Colonic mucosa (tissue), 4 donors: ENCODE data around the gene MEDAG. TPM values are rescaled to one million over a fixed set of nuclear protein-coding genes. Genes with fewer than 3 reads are reported as not detected.

ENCODE experiments used
- DNase-seq: peaks from one replicate; pipeline ENCODE4 v3.0.0-alpha.2; 2020
- H3K27ac ChIP-seq: fragments of 200-600 bp; one replicate; pipeline ENCODE4 v1.8.0; 2021
- H3K27me3 ChIP-seq: fragments of 200-600 bp; one replicate; pipeline ENCODE4 v1.8.0; 2021
- H3K36me3 ChIP-seq: fragments of 200-600 bp; one replicate; pipeline ENCODE4 v1.8.0; 2021
- H3K4me1 ChIP-seq: fragments of 200-600 bp; one replicate; pipeline ENCODE4 v1.8.0; 2021; ENCODE audit warnings: mild to moderate bottlenecking
- H3K4me3 ChIP-seq: fragments of 200-600 bp; one replicate; pipeline ENCODE4 v1.8.0; 2021
- H3K9ac ChIP-seq, 2 donors: one replicate each; pipeline ENCODE4 v1.7.0; 2013; ENCODE audit warnings: control low read depth in 2 of 2, low read depth in 2 of 2, low read length in 2 of 2
- H3K9me3 ChIP-seq: fragments of 200-600 bp; one replicate; pipeline ENCODE4 v1.8.0; 2021
- CTCF ChIP-seq: fragments of 200-600 bp; IDR thresholded peaks from one replicate; pipeline ENCODE4 v1.8.0; 2022; ENCODE audit warnings: antibody characterized with exemption, mild to moderate bottlenecking
- intact Hi-C: fragments of 100-400 bp; cut with DNase I; formaldehyde crosslinking; loops from one replicate; pipeline ENCODE4 v1.14.1; 2022
- total RNA-seq, 2 donors: library from RNA; stranded (reverse); fragmentation: NEBNext Ultra II Directional in 1 of 2; extraction: Animal tissue kit (Norgen Biotek cat#: 25700) in 1 of 2; gene quantifications; one replicate each; pipeline ENCODE4 v1.2.1, GENCODE V29; 2021
- donor health status: healthy.
- donor health status: DM: no; HTN: no; CAD: no.
- donor health status: DM: no; HTN: no; CAD: no.

Gene MEDAG
- total RNA-seq, 2 donors from 2014 or later = 0.62 to 2.6 TPM

GRCh38 chr13:30918662-30919405 is 12.8 kb downstream of the MEDAG start:
- no peak for DNase-seq
- Histone ChIP-seq H3K4me1 (no peaks in the 10 kb centered on the region), H3K4me3 (no peak overlapping the region), H3K9me3 (no peaks in the 10 kb centered on the region), H3K27ac (no peak overlapping the region), H3K27me3 (no peaks in the 10 kb centered on the region), H3K36me3 (no peaks in the 10 kb centered on the region), H3K9ac (no peak overlapping the region)
- intact Hi-C loops = no loop called here
- TF ChIP-seq CTCF = no peak

DNA sequence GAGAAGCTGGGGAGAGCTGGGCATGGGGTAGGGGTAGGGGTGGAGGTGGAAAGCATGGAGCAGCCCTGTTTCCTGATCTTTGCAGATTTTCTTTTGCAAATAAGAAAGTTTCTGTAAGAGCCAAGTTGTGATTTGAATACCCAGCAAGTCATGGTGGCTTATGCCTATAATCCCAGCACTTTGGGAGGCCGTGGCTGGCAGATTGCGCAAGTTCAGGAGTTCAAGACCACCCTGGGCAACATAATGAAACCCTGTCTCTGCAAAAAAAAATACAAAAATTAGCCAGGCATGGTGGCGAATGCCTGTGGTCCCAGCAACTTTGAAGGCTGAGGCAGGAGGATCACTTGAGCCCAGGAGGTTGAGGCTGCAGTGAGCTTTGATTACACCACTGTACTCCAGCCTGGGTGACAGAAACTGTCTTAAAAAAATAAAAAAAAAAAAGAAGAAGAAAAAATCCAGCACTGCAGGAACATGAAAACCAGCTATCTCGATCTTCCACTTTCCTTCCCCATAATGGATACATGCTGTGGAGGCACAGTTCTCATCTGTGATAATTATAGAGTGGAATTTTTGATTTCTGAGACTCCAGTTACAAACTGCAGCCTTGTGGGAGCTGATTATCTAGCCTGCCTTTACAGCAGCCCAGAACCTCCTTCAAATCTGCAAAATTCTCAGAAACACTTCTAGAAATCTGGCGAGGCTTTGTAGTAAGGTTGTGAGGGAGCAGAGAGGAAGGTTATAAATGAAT is 14.3 kb downstream of the MEDAG start:
- intact Hi-C loops = no loop called here
- Histone ChIP-seq H3K9me3 (no peaks in the 10 kb centered on the region), H3K36me3 (no peaks in the 10 kb centered on the region), H3K9ac (no peak overlapping the region), H3K27ac (no peak overlapping the region), H3K4me3 (no peak overlapping the region), H3K27me3 (no peaks in the 10 kb centered on the region), H3K4me1 (no peaks in the 10 kb centered on the region)
- DNase-seq = no peak
- no peak for TF ChIP-seq CTCF

DNA sequence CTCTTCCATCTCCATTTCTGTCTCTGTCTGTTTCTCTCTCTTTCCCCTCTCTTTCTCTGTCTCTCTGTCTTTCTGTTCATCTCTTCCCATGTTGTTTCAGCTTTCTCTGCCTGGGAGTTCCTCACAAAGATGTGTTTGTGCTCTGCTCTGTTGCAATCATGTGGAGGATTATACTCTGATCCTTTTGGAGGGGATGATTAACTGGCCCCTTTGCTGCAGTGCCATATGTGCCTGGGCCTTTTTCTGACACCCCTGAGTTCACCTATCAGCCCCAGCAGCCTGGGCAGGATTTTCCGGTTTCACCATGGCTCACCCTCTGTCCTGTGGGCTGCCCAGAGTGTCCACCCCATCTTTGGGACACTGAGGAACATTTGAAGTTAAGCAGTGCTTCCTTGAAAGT is 17.3 kb downstream of the MEDAG start:
- H3K27ac ChIP-seq = no peak overlapping the region
- no peak for TF ChIP-seq CTCF
- intact Hi-C loops = no loop called here

DNA sequence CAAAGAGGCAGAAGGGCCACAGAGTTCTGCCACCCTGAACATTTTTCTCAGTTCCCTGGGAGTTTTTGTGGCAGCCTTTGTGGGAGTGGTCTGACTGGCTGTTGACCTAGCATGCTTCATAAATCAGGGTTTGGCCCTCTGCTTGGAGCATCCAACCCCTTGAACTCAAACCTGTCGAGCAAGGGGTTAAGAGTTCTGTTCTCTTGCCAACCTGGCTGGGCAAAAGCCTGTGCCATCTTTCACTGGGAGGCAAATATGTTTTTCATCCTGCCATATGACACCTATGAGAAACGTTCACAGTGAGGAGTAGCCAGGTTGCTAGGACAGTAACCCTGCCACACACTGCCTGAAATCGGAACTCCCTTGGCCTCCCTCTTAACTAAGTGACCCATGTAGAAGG is 18.6 kb downstream of the MEDAG start:
- Histone ChIP-seq H3K4me3 (no peak overlapping the region), H3K9me3 (no peaks in the 10 kb centered on the region), H3K27ac (no peak overlapping the region), H3K36me3 (no peaks in the 10 kb centered on the region), H3K27me3 (no peaks in the 10 kb centered on the region), H3K9ac (no peak overlapping the region), H3K4me1 (no peaks in the 10 kb centered on the region)
- TF ChIP-seq CTCF = no peak
- DNase-seq = no peak
- intact Hi-C loops = no loop called here

More for the DNA sequence above, 17.3 kb downstream of the MEDAG start:
- Histone ChIP-seq H3K9ac (no peak overlapping the region), H3K4me3 (no peak overlapping the region), H3K36me3 (no peaks in the 10 kb centered on the region), H3K4me1 (no peaks in the 10 kb centered on the region), H3K9me3 (no peaks in the 10 kb centered on the region), H3K27me3 (no peaks in the 10 kb centered on the region)
- DNase-seq = no peak

GRCh38 chr13:30925429-30925828 is 19.4 kb downstream of the MEDAG start:
- DNase-seq = no peak
- H3K4me1 ChIP-seq = no peaks in the 10 kb centered on the region
- no peaks in the 10 kb centered on the region for H3K27me3 ChIP-seq
- no peak overlapping the region for H3K4me3 ChIP-seq
- no peak for TF ChIP-seq CTCF
- intact Hi-C loops = no loop called here
- H3K27ac ChIP-seq = no peak overlapping the region
- H3K9me3 ChIP-seq = no peaks in the 10 kb centered on the region
- H3K9ac ChIP-seq = no peak overlapping the region
- no peaks in the 10 kb centered on the region for H3K36me3 ChIP-seq
